ENCODE data around the gene MGRN1. TPM values are rescaled to one million over a fixed set of nuclear protein-coding genes. Genes with fewer than 3 reads are reported as not detected.

The MGRN1 gene
- total RNA-seq, 1 donor from 2014 or later = 40.8 TPM

GRCh38 chr16:4688674-4689045 is 64.0 kb downstream of the MGRN1 start:
- Histone ChIP-seq H3K27ac (no peak overlapping the region), H3K36me3 (peaks cover 0 to 48% of the 10 kb centered on the region in 2 donors)

GRCh38 chr16:4689091-4689671 is 64.6 kb downstream of the MGRN1 start:
- Histone ChIP-seq H3K9me3 (no peaks in the 10 kb centered on the region), H3K27me3 (no peaks in the 10 kb centered on the region), H3K27ac (no peak overlapping the region), H3K4me3 (no peak overlapping the region), H3K4me1 (peaks cover 12% of the 10 kb centered on the region), H3K36me3 (peaks cover 0 to 45% of the 10 kb centered on the region in 2 donors)
- intact Hi-C loops (cut with DNase I) = no loop called here
- no peak for DNase-seq (ENCODE audit: extremely low spot score in 2 of 2)
- TF ChIP-seq POLR2A (IDR thresholded peaks at IDR 0.05) = no peak
- TF ChIP-seq CTCF (IDR thresholded peaks at IDR 0.05) = no peak
- TF ChIP-seq POLR2AphosphoS5 (IDR thresholded peaks at IDR 0.05; ENCODE audit: insufficient read depth in 1 of 2, low read depth in 1 of 2) = no peak

More at GRCh38 chr16:4688674-4689045, 64.0 kb downstream of the MGRN1 start:
- H3K9me3 ChIP-seq = no peaks in the 10 kb centered on the region
- TF ChIP-seq POLR2A (IDR thresholded peaks at IDR 0.05) (no peak), CTCF (IDR thresholded peaks at IDR 0.05) (no peak), POLR2AphosphoS5 (IDR thresholded peaks at IDR 0.05; ENCODE audit: insufficient read depth in 1 of 2, low read depth in 1 of 2) (no peak)
- DNase-seq (ENCODE audit: extremely low spot score in 2 of 2) = no peak
- intact Hi-C loops (cut with DNase I) = no loop called here
- peaks cover 10% of the 10 kb centered on the region for H3K4me1 ChIP-seq
- H3K4me3 ChIP-seq = no peak overlapping the region
- no peaks in the 10 kb centered on the region for H3K27me3 ChIP-seq

- Histone ChIP-seq H3K27ac (no peak overlapping the region), H3K27me3 (no peaks in the 10 kb centered on the region), H3K4me3 (no peak overlapping the region), H3K9me3 (no peaks in the 10 kb centered on the region), H3K4me1 (peaks cover 21% of the 10 kb centered on the region), H3K36me3 (peaks cover 0 to 40% of the 10 kb centered on the region in 2 donors)
- no peak for DNase-seq (ENCODE audit: extremely low spot score in 2 of 2)
- no peak for TF ChIP-seq POLR2AphosphoS5 (IDR thresholded peaks at IDR 0.05; ENCODE audit: insufficient read depth in 1 of 2, low read depth in 1 of 2)
- no peak for TF ChIP-seq CTCF (IDR thresholded peaks at IDR 0.05)
- TF ChIP-seq POLR2A (IDR thresholded peaks at IDR 0.05) = no peak
- intact Hi-C loops (cut with DNase I) = no loop called here
Observed at GRCh38 chr16:4689864-4690704, 65.5 kb downstream of the MGRN1 start.

- no peaks in the 10 kb centered on the region for H3K27me3 ChIP-seq
- no peak overlapping the region for H3K4me3 ChIP-seq
- peaks cover 31% of the 10 kb centered on the region for H3K4me1 ChIP-seq
- H3K36me3 ChIP-seq = peaks cover 0 to 35% of the 10 kb centered on the region in 2 donors
- H3K9me3 ChIP-seq = no peaks in the 10 kb centered on the region
- H3K27ac ChIP-seq = no peak overlapping the region
- TF ChIP-seq POLR2A (IDR thresholded peaks at IDR 0.05) (no peak), POLR2AphosphoS5 (IDR thresholded peaks at IDR 0.05; ENCODE audit: insufficient read depth in 1 of 2, low read depth in 1 of 2) (no peak), CTCF (IDR thresholded peaks at IDR 0.05) (no peak)
- DNase-seq (ENCODE audit: extremely low spot score in 2 of 2) = no peak
- intact Hi-C loops (cut with DNase I) = no loop called here
Observed at GRCh38 chr16:4690946-4691665, 66.5 kb downstream of the MGRN1 start.
